GM18867 (cell line): ENCODE measurements around the gene SIGMAR1.

Experiments
- ATAC-seq: cut with Tn5 transposase; IDR thresholded peaks from one replicate; pipeline ENCODE4 v1.9.1; 2021; ENCODE audit warnings: mild to moderate bottlenecking, moderate library complexity; ENCODE audit not compliant: unreplicated experiment

SIGMAR1 gene

GRCh38 chr9:34606190-34606589 is 31.4 kb downstream of the SIGMAR1 start:
- ATAC-seq = no peak

GRCh38 chr9:34603610-34604231 is 33.9 kb downstream of the SIGMAR1 start:
- ATAC-seq = peak; percentile 65

- ATAC-seq = no peak
These were observed 35.5 kb downstream of the SIGMAR1 start for GRCh38 chr9:34601937-34602573.

GRCh38 chr9:34600908-34601307 is 36.7 kb downstream of the SIGMAR1 start:
- ATAC-seq = no peak

GRCh38 chr9:34599546-34599945 is 38.0 kb downstream of the SIGMAR1 start:
- ATAC-seq = no peak

GRCh38 chr9:34594177-34594576 is 43.4 kb downstream of the SIGMAR1 start:
- ATAC-seq = no peak

- ATAC-seq = no peak
These were observed 44.5 kb downstream of the SIGMAR1 start for GRCh38 chr9:34592895-34593601.

- ATAC-seq = no peak
These were observed 45.4 kb downstream of the SIGMAR1 start for GRCh38 chr9:34591917-34592866.

- ATAC-seq = no peak
These were observed 46.2 kb downstream of the SIGMAR1 start for GRCh38 chr9:34591248-34591916.

GRCh38 chr9:34590381-34591247 is 47.0 kb downstream of the SIGMAR1 start:
- no peak for ATAC-seq

GRCh38 chr9:34589636-34590380 is 47.8 kb downstream of the SIGMAR1 start, which contains the start of gene CNTFR:
CNTFR (minus strand) TSS chr9:34589724; CDS start chr9:34568981, 20,743 bp downstream.
- ATAC-seq = no peak

GRCh38 chr9:34588671-34589635 is 48.6 kb downstream of the SIGMAR1 start:
- ATAC-seq = no peak

- ATAC-seq = no peak
These were observed 50.3 kb downstream of the SIGMAR1 start for GRCh38 chr9:34587271-34587670.

- no peak for ATAC-seq
These were observed 51.5 kb downstream of the SIGMAR1 start for GRCh38 chr9:34585946-34586669.

GRCh38 chr9:34584970-34585369 is 52.6 kb downstream of the SIGMAR1 start:
- ATAC-seq = no peak
